ENCODE results near the gene RFX3. TPM values are rescaled to one million over a fixed set of nuclear protein-coding genes. Genes with fewer than 3 reads are reported as not detected.

Gene RFX3
- 1.6 and 2.0 TPM in 2 replicates for total RNA-seq

DNA sequence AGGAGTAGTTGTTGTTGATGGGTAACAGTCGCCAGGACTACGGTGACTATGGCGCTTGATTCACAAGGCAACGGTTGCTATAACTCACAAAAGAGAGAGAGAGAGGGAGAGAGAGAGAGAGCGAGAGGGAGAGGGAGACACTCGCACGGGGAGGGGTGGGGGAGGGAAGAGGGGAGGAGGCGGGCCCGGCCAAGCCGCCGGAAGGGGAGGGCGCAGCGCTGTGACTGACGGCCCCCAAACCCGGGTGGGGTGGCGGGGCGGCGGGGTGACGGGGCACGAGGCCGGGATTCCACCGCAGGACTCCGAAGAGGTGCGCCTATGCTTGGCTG, at the start of gene RFX3:
RFX3 (minus strand) TSS at position 166 of the 329 bp plus-strand sequence. CDS start 130,413 bp downstream, outside the sequence.

All from bronchial smooth muscle cell (primary cell).